ENCODE results near the gene ENPP7.

- TF ChIP-seq, protein P1, sequence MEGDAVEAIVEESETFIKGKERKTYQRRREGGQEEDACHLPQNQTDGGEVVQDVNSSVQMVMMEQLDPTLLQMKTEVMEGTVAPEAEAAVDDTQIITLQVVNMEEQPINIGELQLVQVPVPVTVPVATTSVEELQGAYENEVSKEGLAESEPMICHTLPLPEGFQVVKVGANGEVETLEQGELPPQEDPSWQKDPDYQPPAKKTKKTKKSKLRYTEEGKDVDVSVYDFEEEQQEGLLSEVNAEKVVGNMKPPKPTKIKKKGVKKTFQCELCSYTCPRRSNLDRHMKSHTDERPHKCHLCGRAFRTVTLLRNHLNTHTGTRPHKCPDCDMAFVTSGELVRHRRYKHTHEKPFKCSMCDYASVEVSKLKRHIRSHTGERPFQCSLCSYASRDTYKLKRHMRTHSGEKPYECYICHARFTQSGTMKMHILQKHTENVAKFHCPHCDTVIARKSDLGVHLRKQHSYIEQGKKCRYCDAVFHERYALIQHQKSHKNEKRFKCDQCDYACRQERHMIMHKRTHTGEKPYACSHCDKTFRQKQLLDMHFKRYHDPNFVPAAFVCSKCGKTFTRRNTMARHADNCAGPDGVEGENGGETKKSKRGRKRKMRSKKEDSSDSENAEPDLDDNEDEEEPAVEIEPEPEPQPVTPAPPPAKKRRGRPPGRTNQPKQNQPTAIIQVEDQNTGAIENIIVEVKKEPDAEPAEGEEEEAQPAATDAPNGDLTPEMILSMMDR (IDR thresholded peaks at IDR 0.05): no peak
- no peak for TF ChIP-seq POLR2A (IDR thresholded peaks at IDR 0.05)
Measured at GRCh38 chr17:79722787-79723186, 8.0 kb upstream of the ENPP7 start.
